ENCODE results near the gene PPP1R12B. TPM values are rescaled to one million over a fixed set of nuclear protein-coding genes. Genes with fewer than 3 reads are reported as not detected.
"Not testable (repeated sequence)": the region's sequence is repeated elsewhere in the genome, so short reads cannot be mapped to it uniquely, and the experiment has no call there.

PPP1R12B gene
- total RNA-seq, 2 donors from 2014 or later = 420 to 821 TPM

- Histone ChIP-seq H3K4me1 (peaks cover 0 to 6% of the 10 kb centered on the region in 2 donors), H3K36me3 (no peaks in the 10 kb centered on the region), H3K27me3 (no peaks in the 10 kb centered on the region), H3K27ac (no peak overlapping the region), H3K9me3 (no peaks in the 10 kb centered on the region), H3K4me3 (no peak overlapping the region)
- TF ChIP-seq CTCF (IDR thresholded peaks at IDR 0.05) = no peak
- DNase-seq (ENCODE audit: low spot score) = no peak
These were observed 282.0 kb downstream of the PPP1R12B start for GRCh38 chr1:202630541-202630940.

DNA sequence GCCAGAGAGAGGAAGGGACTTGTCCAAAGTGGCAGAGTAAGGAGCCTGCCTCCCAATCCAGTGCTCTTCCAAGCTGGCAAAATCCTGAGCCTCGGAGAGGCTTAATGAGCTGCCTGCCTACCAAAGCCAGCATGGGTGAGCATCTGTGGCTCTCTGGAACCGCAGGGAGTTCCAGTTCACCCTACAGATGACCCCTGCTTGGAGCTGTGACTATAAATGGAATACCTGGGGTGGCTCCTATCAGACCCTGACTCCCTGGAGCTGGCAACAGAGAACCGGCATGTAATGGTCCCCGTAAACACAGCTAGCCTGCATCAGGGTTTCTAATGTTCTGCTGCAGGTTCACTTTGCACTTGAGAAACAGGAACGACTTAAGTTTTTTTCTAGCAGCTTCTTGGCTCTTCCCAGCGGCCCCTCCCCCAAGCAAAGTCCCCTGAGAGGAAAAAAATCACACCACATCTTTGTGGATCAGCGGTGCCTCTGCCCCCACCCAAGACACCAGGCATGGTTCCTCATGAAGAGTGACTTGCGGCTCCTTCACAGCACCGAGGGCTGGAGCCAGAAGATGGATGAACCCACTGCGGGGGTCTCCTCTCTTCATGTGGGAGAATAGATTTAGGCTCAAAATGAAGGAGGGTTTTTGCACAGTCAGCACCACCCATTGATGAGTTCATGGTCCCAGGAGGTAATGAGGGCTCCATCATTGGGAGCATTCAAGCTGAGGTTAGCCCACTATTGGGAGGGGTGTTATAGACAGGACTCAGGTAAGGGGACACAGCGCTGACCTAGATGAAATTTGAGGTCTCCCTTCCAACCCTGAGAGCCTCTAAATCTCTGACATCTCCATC lies 282.8 kb downstream of the PPP1R12B start:
- H3K4me3 ChIP-seq = no peak overlapping the region
- no peaks in the 10 kb centered on the region for H3K36me3 ChIP-seq
- H3K27ac ChIP-seq = no peak overlapping the region
- H3K9me3 ChIP-seq = no peaks in the 10 kb centered on the region
- H3K27me3 ChIP-seq = no peaks in the 10 kb centered on the region
- H3K4me1 ChIP-seq = no peaks in the 10 kb centered on the region
- no peak for DNase-seq (ENCODE audit: low spot score)
- TF ChIP-seq CTCF (IDR thresholded peaks at IDR 0.05) = no peak

GRCh38 chr1:202632241-202632640 lies 283.7 kb downstream of the PPP1R12B start:
- H3K4me3 ChIP-seq = no peak overlapping the region
- no peaks in the 10 kb centered on the region for H3K36me3 ChIP-seq
- TF ChIP-seq CTCF (IDR thresholded peaks at IDR 0.05) = no peak
- no peaks in the 10 kb centered on the region for H3K4me1 ChIP-seq
- no peaks in the 10 kb centered on the region for H3K9me3 ChIP-seq
- H3K27me3 ChIP-seq = no peaks in the 10 kb centered on the region
- no peak for DNase-seq (ENCODE audit: low spot score)
- no peak overlapping the region for H3K27ac ChIP-seq

GRCh38 chr1:202636171-202636570 lies 287.7 kb downstream of the PPP1R12B start:
- not testable (repeated sequence) for H3K36me3 ChIP-seq; DNase-seq (ENCODE audit: low spot score); H3K27me3 ChIP-seq; H3K4me1 ChIP-seq; H3K4me3 ChIP-seq; H3K27ac ChIP-seq; H3K9me3 ChIP-seq

- H3K27me3 ChIP-seq, H3K9me3 ChIP-seq: not testable (repeated sequence)
These were observed 289.0 kb downstream of the PPP1R12B start for GRCh38 chr1:202637321-202638018.

GRCh38 chr1:202638019-202638700 lies 289.7 kb downstream of the PPP1R12B start:
- Histone ChIP-seq H3K4me3 (no peak overlapping the region), H3K36me3 (no peaks in the 10 kb centered on the region), H3K9me3 (no peaks in the 10 kb centered on the region), H3K4me1 (peaks cover 0 to 10% of the 10 kb centered on the region in 2 donors), H3K27ac (no peak overlapping the region), H3K27me3 (peaks cover 6 to 11% of the 10 kb centered on the region in 2 donors)
- DNase-seq (ENCODE audit: low spot score) = no peak
- no peak for TF ChIP-seq CTCF (IDR thresholded peaks at IDR 0.05)

More at GRCh38 chr1:202637321-202638018, 289.0 kb downstream of the PPP1R12B start:
- DNase-seq (ENCODE audit: low spot score); H3K4me1 ChIP-seq; H3K36me3 ChIP-seq; H3K27ac ChIP-seq; H3K4me3 ChIP-seq: not testable (repeated sequence)

- H3K27ac ChIP-seq; DNase-seq (ENCODE audit: low spot score); H3K4me3 ChIP-seq; H3K36me3 ChIP-seq; H3K9me3 ChIP-seq: not testable (repeated sequence)
- Histone ChIP-seq H3K4me1 (peaks cover 0 to 17% of the 10 kb centered on the region in 2 donors), H3K27me3 (peaks cover 7 to 11% of the 10 kb centered on the region in 2 donors)
These were observed 290.3 kb downstream of the PPP1R12B start for GRCh38 chr1:202638701-202639305.

Data from right atrium auricular region (tissue), 2 donors.